SK-N-MC (cell line): Measurements from ENCODE around the gene GRK3.
"Not testable (repeated sequence)": the region's sequence is repeated elsewhere in the genome, so short reads cannot be mapped to it uniquely, and the experiment has no call there.

ENCODE experiments used
- FOXP2 ChIP-seq: optimal IDR thresholded peaks from 2 replicates; pipeline ENCODE3; 2011; ENCODE audit warnings: mild to moderate bottlenecking, moderate library complexity; ENCODE audit not compliant: insufficient read depth; ENCODE audit errors: extremely low read length, control extremely low read depth
- POLR2AphosphoS5 ChIP-seq: IDR thresholded peaks from 2 replicates; pipeline ENCODE4 v1.6.1; 2012; ENCODE audit warnings: mild to moderate bottlenecking, low read depth, low read length, borderline replicate concordance

- TF ChIP-seq POLR2AphosphoS5, FOXP2: not testable (repeated sequence)
Observed at GRCh38 chr22:25575674-25576392, 11.4 kb downstream of the GRK3 start.
